ENCODE measurements around the gene OR10D3. TPM values are rescaled to one million over a fixed set of nuclear protein-coding genes. Genes with fewer than 3 reads are reported as not detected.

The OR10D3 gene
- total RNA-seq, 1 experiment from 2014 or later = not detected

- H3K4me3 Mint-ChIP-seq (ENCODE audit: low read depth, unreplicated experiment) = no peak overlapping the region
- TF ChIP-seq CTCF (IDR thresholded peaks at IDR 0.05; ENCODE audit: unreplicated experiment) = peak; percentile 50
- no peaks in the 10 kb centered on the region for H3K36me3 Mint-ChIP-seq (ENCODE audit: insufficient read depth, unreplicated experiment)
- CTCF ChIA-PET = interaction anchor here (0.9 to 3.4 kb wide), 2 partner anchors 80 to 124 kb away, joined by 3 to 13 read pairs; partner anchors contain the start of gene VWA5A
- H3K27ac Mint-ChIP-seq (ENCODE audit: unreplicated experiment) = no peak overlapping the region
- no peaks in the 10 kb centered on the region for H3K27me3 Mint-ChIP-seq (ENCODE audit: unreplicated experiment)
- no peaks in the 10 kb centered on the region for H3K4me1 Mint-ChIP-seq (ENCODE audit: low read depth, unreplicated experiment)
- intact Hi-C loops (cut with micrococcal nuclease; ENCODE audit: unreplicated experiment) = loop anchor here (1.0 to 10.0 kb wide), 2 partner anchors 90 to 124 kb away; no protein-coding TSS in a partner anchor
- H3K9me3 Mint-ChIP-seq (ENCODE audit: low read depth, unreplicated experiment) = no peaks in the 10 kb centered on the region
- peak; percentile 38 for DNase-seq
- BruUV-seq (replicated peaks) = no TSS peak
These were observed 12.1 kb downstream of the OR10D3 start for GRCh38 chr11:124195189-124195734.

- intact Hi-C loops (cut with micrococcal nuclease; ENCODE audit: unreplicated experiment) = loop anchor here (10.0 kb wide), 1 partner anchor 93 kb away; no protein-coding TSS in a partner anchor
- Mint-ChIP-seq H3K4me1 (ENCODE audit: low read depth, unreplicated experiment) (no peaks in the 10 kb centered on the region), H3K4me3 (ENCODE audit: low read depth, unreplicated experiment) (no peak overlapping the region), H3K27me3 (ENCODE audit: unreplicated experiment) (no peaks in the 10 kb centered on the region), H3K9me3 (ENCODE audit: low read depth, unreplicated experiment) (no peaks in the 10 kb centered on the region), H3K27ac (ENCODE audit: unreplicated experiment) (no peak overlapping the region), H3K36me3 (ENCODE audit: insufficient read depth, unreplicated experiment) (no peaks in the 10 kb centered on the region)
- CTCF ChIA-PET = no interaction called here
- DNase-seq = no peak
- no TSS peak for BruUV-seq (replicated peaks)
- no peak for TF ChIP-seq CTCF (IDR thresholded peaks at IDR 0.05; ENCODE audit: unreplicated experiment)
These were observed 14.9 kb downstream of the OR10D3 start for GRCh38 chr11:124197999-124198398.

GRCh38 chr11:124198897-124199296 lies 15.8 kb downstream of the OR10D3 start:
- Mint-ChIP-seq H3K36me3 (ENCODE audit: insufficient read depth, unreplicated experiment) (no peaks in the 10 kb centered on the region), H3K27me3 (ENCODE audit: unreplicated experiment) (no peaks in the 10 kb centered on the region), H3K4me3 (ENCODE audit: low read depth, unreplicated experiment) (no peak overlapping the region), H3K9me3 (ENCODE audit: low read depth, unreplicated experiment) (no peaks in the 10 kb centered on the region), H3K27ac (ENCODE audit: unreplicated experiment) (no peak overlapping the region), H3K4me1 (ENCODE audit: low read depth, unreplicated experiment) (no peaks in the 10 kb centered on the region)
- intact Hi-C loops (cut with micrococcal nuclease; ENCODE audit: unreplicated experiment) = loop anchor here (10.0 kb wide), 1 partner anchor 94 kb away; no protein-coding TSS in a partner anchor
- BruUV-seq (replicated peaks) = no TSS peak
- CTCF ChIA-PET = no interaction called here
- no peak for TF ChIP-seq CTCF (IDR thresholded peaks at IDR 0.05; ENCODE audit: unreplicated experiment)
- no peak for DNase-seq

- Mint-ChIP-seq H3K9me3 (ENCODE audit: low read depth, unreplicated experiment) (no peaks in the 10 kb centered on the region), H3K36me3 (ENCODE audit: insufficient read depth, unreplicated experiment) (no peaks in the 10 kb centered on the region), H3K4me3 (ENCODE audit: low read depth, unreplicated experiment) (no peak overlapping the region), H3K4me1 (ENCODE audit: low read depth, unreplicated experiment) (no peaks in the 10 kb centered on the region), H3K27me3 (ENCODE audit: unreplicated experiment) (no peaks in the 10 kb centered on the region), H3K27ac (ENCODE audit: unreplicated experiment) (no peak overlapping the region)
- intact Hi-C loops (cut with micrococcal nuclease; ENCODE audit: unreplicated experiment) = loop anchor here (10.0 kb wide), 1 partner anchor 95 kb away; no protein-coding TSS in a partner anchor
- DNase-seq = no peak
- no peak for TF ChIP-seq CTCF (IDR thresholded peaks at IDR 0.05; ENCODE audit: unreplicated experiment)
- CTCF ChIA-PET = no interaction called here
- no TSS peak for BruUV-seq (replicated peaks)
These were observed 16.6 kb downstream of the OR10D3 start for GRCh38 chr11:124199702-124200101.

Data from Calu3 (cell line).